WERI-Rb-1 (cell line): ENCODE measurements around the gene CEP63.

Experiments used
- DNase-seq: peaks from one replicate; pipeline ENCODE4 v3.0.0-alpha.2; 2020
- H3K27ac ChIP-seq: fragments of 250-450 bp; sonication (Bioruptor Pico); 2 replicates; pipeline ENCODE4 v1.5.1; 2020; ENCODE audit warnings: mild to moderate bottlenecking, moderate library complexity
- H3K27me3 ChIP-seq: fragments of 250-450 bp; sonication (Bioruptor Pico); 2 replicates; pipeline ENCODE4 v1.5.1; 2021; ENCODE audit warnings: mild to moderate bottlenecking, low read depth, moderate library complexity; ENCODE audit not compliant: insufficient read depth, severe bottlenecking
- H3K36me3 ChIP-seq: fragments of 250-450 bp; sonication (Bioruptor Pico); 2 replicates; pipeline ENCODE4 v1.5.1; 2020; ENCODE audit warnings: mild to moderate bottlenecking, moderate library complexity
- H3K4me3 ChIP-seq: 2 replicates; pipeline ENCODE4 v1.5.1; 2011; ENCODE audit warnings: low read depth, mild to moderate bottlenecking, control low read depth, low read length
- H3K9me3 ChIP-seq: fragments of 250-450 bp; sonication (Bioruptor Pico); 2 replicates; pipeline ENCODE4 v1.5.1; 2021; ENCODE audit warnings: mild to moderate bottlenecking, moderate library complexity; ENCODE audit not compliant: severe bottlenecking
- CTCF ChIP-seq: IDR thresholded peaks from 2 replicates; pipeline ENCODE4 v1.5.1; 2011; ENCODE audit warnings: low read depth, mild to moderate bottlenecking, control low read depth, inconsistent platforms, low read length

Gene CEP63

DNA sequence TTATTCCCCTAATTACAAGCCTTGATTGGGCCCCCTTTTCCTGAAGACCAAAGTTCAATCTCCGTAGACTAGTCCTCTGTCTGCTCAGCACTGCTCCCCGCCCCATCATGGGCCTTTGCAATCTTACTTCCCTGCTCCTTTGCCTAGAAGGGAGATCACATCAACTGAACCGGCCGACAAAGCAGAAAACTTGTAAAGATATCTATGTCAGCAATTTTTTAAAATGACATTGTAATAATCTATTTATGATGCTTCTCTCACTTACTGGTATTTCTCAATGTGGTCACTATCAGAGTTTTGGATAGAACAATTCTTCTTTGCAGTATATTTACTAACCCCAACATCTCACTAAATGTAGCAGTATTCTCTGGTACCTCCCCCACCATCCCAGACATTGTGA is 17.3 kb upstream of the CEP63 start:
- Histone ChIP-seq H3K27ac (no peak overlapping the region), H3K4me3 (no peak overlapping the region), H3K27me3 (no peaks in the 10 kb centered on the region), H3K9me3 (no peaks in the 10 kb centered on the region), H3K36me3 (no peaks in the 10 kb centered on the region; the same call in 1 of the 2 replicates)
- DNase-seq: no peak
- TF ChIP-seq CTCF: no peak

- DNase-seq: no peak
- Histone ChIP-seq H3K36me3 (peaks cover 3% of the 10 kb centered on the region), H3K27me3 (no peaks in the 10 kb centered on the region), H3K4me3 (no peak overlapping the region), H3K9me3 (no peaks in the 10 kb centered on the region), H3K27ac (no peak overlapping the region)
- TF ChIP-seq CTCF: no peak
Measured at GRCh38 chr3:134471521-134472193, 14.2 kb upstream of the CEP63 start.

- Histone ChIP-seq H3K4me3 (no peak overlapping the region), H3K9me3 (no peaks in the 10 kb centered on the region), H3K36me3 (peaks cover 13% of the 10 kb centered on the region), H3K27ac (no peak overlapping the region), H3K27me3 (no peaks in the 10 kb centered on the region)
- DNase-seq: no peak
- no peak for TF ChIP-seq CTCF
Measured at GRCh38 chr3:134472831-134473230, 13.0 kb upstream of the CEP63 start.

GRCh38 chr3:134473868-134474546 is 11.8 kb upstream of the CEP63 start:
- Histone ChIP-seq H3K36me3 (peaks cover 24% of the 10 kb centered on the region), H3K27ac (no peak overlapping the region), H3K9me3 (no peaks in the 10 kb centered on the region), H3K27me3 (no peaks in the 10 kb centered on the region), H3K4me3 (no peak overlapping the region)
- peak; percentile 45; the same call in 1 of the 2 replicates for TF ChIP-seq CTCF
- DNase-seq: peak; percentile 71

GRCh38 chr3:134474956-134475355 is 10.9 kb upstream of the CEP63 start:
- no peak overlapping the region for H3K4me3 ChIP-seq
- DNase-seq: no peak
- H3K27ac ChIP-seq: no peak overlapping the region
- peaks cover 31% of the 10 kb centered on the region for H3K36me3 ChIP-seq
- H3K9me3 ChIP-seq: no peaks in the 10 kb centered on the region
- no peaks in the 10 kb centered on the region for H3K27me3 ChIP-seq
- TF ChIP-seq CTCF: no peak

GRCh38 chr3:134476306-134476705 is 9.6 kb upstream of the CEP63 start:
- no peak for TF ChIP-seq CTCF
- no peaks in the 10 kb centered on the region for H3K27me3 ChIP-seq
- no peak for DNase-seq
- no peaks in the 10 kb centered on the region for H3K9me3 ChIP-seq
- H3K36me3 ChIP-seq: peaks cover 45% of the 10 kb centered on the region
- no peak overlapping the region for H3K27ac ChIP-seq
- no peak overlapping the region for H3K4me3 ChIP-seq
